NCI-H510A treated with DMSO at 0.1 percent for 48 hours (cell line): ENCODE results near the gene TEDC1.

Experiments used
- DNase-seq: peaks from one replicate; lab custom pipeline; 2025; lab: John Stamatoyannopoulos, UW

Gene TEDC1

DNA sequence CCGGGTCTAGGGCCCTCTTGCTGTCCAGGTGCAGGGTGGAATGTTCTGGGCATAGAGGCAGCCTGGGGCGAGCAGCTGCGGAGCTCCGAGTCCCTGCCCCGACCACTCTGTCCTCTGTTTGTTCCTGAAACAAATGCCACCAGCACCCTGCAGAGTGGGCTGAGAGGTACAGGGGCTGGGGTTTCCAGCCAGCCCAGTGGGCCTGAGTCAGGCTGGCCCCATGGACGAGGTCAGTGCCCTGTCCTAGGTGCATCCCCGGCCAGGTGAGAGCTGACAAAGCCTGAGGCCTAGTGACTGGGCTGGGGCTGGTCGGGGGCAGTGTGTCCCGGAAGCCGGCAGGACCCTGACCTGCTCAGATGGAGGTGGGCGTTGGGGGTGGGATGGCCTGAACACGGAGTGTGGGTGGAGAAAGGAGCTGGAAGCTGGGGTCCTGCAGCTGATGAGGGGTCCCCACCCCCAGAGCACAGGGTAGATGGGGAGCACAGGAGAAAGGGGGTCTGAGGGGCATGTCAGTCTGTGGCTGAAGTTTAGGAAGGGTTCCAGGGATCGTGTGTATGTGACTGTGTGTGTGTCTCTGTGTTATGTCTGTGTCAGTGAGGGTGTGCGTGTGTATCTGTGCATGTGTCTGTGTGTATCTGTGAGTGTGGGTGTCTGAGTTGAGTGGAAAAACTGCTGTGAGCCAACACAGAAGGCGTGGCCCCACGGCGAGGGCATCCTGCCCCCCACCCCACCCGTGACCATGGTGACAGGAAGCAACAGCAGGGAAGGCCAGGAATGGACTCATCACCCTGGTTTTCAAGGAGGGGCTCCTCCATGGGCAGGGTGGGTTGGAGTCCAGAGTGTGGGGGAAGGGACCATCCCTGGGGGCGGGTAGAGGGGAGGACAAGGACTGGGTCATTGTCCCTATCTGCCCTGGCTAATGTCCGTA lies 6.7 kb upstream of the TEDC1 start:
- no peak for DNase-seq

DNA sequence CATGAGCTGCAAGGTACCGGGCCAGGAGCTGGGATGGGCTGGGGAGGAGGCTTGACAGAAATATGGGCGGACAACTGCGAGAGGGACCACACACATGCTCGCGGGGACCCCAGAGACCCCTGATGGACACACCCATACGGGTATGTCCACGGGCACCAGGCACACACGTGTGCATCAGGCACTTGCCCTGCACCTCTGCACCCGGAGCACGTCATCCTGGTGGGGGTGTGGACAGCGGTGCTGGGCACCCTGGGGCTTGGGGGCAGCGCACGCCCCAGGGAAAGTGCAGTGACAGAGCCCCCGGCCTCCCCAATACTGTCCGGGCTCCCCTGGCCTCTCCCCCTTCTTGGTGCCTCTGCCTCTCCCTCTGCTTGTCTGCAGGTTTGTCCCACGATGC lies 6.1 kb upstream of the TEDC1 start:
- DNase-seq: no peak

DNA sequence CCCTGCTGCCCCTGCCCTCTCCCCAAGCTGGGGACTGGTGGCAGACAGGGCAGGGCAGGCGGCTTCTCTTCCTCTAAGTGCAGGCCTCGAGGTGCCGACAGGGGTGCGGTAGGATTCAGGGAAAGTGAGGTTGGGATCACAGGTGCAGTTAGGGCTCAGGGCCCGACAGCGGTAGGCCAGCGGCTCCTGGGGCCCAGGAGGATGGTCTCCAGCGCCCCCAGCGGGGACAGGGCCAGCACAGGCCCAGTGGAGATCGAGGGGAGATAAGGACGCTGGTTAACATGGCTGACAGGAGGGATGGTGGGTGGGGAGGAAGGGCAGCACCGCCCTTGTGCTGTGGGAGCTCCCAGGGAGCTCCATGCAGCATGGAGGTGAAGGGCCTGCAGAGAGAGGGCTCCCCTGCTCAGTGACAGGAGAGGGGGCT lies 5.3 kb upstream of the TEDC1 start:
- DNase-seq: no peak

DNA sequence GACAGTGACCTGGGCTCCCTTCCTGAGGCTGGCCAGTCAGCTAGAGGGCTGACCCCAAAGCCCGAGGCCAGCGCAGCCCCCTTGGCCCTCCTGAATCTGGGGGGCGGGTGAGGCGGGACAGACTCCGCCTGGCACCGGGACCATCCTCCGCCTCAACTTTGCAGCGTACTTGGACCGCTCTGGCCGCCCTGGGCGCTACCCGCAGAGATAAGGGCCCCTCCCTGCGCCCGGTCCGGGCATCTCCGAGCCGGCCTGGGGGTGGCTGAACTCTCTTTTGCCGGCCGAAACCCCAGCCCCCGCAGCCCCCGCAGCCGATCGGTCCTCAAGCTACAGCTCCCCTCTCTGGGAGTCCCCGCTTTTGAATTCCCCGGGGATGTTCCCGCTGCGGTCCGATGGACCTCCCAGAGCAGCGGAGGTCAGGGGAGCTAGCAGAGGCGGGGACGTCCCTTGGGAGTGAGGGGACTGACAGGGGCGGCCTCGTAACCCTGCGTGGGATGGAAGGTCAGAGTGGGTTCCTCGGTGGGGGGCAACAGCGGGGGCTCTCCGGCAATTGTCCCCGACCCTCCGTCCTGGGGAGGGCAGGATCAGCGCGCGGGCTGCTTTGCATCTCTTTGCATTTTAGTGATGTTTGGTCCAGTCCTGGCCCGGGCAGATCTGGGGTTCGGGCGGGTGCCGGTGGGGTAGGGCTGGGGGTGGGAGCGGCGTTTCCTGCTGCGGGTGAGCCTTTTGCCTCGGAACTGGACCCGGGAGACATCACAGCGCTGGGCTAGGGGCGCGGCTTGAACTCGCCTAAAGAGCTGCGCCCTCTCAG lies 4.7 kb upstream of the TEDC1 start, which contains the start of gene CRIP1:
TSS of gene CRIP1 (plus strand) at position 724 of the 811 bp plus-strand sequence. CDS start 374 bp downstream, outside the sequence.
- no peak for DNase-seq

DNA sequence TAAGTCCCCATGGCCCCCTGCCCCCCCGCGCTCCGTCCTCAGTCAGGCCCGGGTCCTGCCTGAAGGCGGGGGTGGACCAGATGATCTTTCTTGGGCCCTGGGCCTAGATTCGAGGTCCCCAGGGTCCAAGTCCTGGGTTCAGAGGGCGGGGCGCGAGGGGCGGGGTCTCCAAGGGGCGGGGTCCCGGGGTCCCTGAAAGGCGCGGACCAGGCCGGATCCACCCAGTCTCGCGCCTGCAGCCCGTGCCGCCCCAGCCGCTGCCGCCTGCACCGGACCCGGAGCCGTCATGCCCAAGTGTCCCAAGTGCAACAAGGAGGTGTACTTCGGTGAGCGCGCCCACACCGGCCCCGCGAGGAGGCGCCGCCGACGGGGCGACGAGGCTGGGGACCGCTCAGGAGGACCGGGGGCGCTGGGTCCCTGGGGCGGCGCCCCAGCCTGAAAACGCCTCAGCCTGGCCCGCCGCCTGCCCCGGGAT lies 4.0 kb upstream of the TEDC1 start:
- DNase-seq: no peak

DNA sequence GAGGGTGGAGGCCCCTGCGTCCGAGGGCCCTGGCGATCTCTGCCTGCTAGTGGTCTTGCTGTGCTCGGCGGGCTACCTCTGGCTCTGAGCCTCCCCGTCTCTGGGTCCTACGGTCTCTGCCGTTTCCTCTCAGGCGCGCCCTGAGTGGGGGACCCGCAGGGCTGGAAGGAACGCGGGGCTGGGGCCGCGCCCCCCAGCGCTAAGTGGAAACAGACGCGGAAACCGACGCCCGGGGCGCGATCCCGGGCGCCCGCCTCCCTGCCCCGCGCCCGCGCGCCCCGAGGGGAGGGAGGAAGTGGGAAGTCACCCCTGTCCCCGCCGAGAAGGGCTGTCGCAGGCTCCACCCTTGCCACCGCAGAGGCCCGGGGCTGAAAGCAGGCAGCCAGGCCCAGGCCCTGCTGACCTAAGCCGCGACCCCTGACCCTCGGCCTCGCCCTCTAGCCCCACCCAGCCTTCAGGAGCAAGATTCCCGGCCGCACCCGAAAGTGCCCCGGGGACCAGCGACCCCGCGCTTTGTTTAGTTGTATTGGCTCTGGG lies 3.5 kb upstream of the TEDC1 start:
- no peak for DNase-seq

DNA sequence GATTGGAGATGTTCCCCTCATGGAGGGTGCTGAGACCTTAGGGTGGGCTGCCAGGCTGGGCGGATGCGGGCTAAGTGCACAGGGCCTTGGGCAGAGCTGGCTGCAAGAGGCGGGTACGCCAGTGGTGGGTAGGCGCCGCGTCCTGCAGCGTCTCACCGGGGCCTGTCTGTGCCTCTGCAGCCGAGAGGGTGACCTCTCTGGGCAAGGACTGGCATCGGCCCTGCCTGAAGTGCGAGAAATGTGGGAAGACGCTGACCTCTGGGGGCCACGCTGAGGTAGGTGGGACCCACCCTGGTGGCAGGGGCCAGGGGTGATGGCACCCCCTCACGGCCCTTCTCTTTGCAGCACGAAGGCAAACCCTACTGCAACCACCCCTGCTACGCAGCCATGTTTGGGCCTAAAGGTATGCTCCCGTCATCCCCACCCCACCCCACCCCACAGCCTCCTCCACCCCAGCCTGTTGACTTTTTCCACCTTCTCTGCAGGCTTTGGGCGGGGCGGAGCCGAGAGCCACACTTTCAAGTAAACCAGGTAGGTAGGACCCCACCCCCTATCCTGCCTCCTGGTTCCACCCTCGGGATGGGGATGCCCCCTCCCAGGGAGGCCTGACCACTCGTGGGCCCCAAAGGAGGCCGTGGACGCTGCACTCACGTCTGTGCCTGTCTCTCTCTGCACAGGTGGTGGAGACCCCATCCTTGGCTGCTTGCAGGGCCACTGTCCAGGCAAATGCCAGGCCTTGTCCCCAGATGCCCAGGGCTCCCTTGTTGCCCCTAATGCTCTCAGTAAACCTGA lies 2.9 kb upstream of the TEDC1 start:
- no peak for DNase-seq

DNA sequence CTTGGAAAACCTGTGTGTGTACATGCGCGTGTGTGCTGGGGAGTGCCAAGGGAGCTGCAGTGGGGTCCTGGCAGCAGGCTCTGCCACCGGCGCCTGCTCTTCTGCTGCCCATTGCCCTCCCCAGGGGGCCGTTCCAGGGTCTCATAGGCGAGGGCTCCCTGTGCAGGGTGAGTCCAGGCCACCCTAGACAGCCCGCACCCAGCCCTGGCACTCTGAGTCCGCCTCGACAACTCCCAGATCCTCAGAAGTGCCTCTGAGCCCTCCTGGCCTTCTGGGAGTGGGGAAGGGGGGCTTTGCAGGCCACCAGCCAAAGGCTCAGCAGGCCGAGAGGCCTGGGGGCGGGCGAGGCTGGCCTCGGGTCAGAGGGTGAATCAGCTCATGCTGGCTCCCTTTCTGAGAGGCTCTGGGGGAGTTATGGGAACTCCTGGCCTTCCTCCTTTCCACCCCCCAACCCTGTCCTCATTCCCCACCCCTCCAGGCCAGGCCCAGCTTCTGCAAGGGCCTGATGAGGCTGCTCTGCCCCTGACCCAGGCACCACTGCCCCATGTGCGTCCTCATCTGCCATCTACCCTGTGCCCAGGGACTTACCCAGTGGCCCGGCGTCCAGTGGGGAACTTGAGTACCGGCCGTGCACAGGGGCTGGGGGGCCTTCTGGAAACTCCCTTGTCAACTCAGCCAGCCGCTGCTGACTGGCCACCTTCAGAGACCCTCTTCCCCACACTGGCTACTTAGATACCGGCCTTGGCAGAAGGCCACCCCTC lies 2.1 kb upstream of the TEDC1 start:
- no peak for DNase-seq

DNA sequence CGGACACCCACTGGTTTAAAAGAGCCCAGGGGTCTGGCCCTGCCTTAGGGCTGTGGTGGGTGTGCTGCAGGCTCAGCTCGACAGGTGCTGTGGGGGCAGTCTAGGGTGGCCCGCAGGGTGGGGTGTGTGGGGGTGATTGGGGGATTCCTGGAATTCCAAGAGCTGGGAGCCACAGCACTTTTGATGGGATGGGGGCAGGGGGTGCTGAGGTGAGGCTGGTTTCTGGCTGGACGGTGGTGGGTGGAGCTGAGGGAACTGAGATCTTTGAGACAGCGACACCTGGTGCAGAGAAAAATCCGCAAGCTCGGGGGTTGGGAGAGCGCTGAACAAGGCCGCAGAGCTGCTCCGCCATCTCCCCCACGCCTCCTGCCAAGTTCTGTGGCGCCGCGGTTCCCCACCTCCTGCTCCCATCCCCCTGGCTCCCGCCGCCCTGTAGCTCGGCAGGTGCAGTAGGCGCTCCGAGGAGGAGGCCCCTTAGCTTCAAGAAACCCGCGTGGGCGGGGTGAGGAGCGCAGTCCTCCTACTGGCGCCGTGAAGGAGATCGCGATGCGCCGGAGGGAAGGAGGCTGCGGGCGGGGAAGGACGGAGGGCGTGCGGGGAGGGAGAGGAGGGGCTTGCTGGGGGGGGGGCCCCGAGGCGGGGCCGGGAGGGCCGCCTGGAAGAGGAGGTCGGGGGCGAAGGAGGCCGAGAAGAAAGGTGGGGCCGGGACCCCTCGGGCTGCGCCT lies 1.3 kb upstream of the TEDC1 start:
- peak; percentile 84 for DNase-seq

DNA sequence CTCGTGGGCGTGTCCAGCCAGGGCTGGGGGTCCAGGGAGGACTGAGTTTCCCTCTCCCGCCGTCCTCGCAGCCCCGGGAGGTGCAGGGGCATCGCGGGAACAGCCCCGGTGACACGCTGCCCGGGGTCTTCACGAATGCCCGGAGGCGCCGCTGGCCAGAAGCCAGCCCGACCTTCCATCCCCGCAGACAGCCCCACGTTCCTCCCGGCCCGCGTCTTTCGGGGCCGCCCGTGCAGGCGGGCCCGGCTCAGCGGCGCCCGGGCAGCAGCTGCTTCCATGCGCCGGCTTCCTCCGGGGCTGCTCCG lies 827 bp upstream of the TEDC1 start:
- no peak for DNase-seq

DNA sequence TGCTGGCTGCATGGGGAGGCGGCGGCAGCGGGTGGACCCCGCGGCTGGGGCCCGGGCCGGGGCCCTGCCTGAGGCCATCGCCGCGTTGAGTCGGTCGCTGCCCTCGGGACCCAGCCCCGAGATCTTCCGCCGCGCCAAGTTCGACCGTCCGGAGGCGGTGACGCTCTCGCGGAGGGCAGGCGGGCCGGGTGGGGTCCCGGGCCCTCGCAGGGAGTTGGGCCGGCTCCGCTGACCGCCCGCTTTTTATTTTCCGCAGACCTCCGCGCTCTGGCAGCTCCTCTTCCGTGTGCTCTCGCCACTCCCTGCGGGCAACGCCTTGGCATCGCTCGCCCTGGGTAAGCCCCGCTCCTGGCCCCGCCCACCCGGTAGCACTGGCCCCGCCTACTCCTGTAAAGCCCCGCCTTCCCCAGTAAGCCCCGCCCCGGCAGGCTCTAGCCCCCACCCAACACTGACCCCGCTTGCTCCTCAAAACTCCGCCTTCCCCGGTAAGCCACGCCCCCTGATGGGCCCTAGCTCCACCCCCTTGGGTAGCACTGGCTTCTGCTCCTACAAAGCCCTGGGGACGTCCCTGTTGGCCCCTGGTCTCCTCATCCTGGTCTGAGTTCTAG lies 424 bp downstream of the TEDC1 start:
- no peak for DNase-seq

DNA sequence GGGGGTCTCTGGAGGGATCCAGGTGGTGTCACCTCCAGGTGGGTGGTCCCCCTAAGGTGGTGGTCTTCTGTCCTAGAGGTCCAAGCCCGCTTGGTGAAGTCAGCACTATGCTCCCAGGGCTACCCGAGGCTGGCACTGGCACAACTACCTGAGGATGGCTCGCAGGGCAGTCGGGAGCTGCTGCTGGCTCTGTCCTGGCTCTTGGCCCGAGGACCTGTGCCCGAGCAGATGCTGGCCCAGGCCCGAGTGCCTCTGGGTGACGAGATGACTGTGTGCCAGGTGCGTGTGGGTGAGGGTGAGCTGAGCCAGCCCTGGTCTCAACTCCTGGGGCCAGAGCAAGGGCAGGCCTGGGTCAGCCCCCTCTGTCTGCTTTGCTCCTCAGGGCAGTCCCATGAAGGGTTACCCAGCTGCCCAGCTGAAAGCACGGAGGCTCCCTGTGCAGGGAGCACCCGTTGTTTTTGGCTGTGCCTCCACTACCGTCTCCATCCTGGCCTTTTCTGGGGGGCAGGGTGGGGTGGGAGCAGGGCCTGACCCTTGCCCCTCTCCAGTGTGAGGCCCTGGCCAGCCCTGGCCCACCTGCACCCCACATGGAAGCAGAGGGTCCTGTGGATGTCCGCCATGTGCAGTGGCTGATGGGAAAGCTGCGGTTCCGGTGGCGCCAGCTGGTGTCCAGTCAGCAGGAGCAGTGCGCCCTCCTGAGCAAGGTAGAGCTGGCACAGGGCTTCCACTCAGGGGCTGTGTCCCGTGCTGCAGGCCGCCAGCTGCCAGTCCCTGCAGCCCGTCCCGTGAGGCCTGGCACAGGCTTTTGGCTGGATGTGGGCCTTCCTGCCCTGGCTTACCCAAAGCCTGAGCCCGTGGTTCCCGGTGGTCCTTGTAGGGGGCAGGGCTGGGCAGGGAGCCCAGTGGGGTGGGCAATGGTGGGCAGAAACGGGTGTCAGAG lies 1.3 kb downstream of the TEDC1 start:
- no peak for DNase-seq

DNA sequence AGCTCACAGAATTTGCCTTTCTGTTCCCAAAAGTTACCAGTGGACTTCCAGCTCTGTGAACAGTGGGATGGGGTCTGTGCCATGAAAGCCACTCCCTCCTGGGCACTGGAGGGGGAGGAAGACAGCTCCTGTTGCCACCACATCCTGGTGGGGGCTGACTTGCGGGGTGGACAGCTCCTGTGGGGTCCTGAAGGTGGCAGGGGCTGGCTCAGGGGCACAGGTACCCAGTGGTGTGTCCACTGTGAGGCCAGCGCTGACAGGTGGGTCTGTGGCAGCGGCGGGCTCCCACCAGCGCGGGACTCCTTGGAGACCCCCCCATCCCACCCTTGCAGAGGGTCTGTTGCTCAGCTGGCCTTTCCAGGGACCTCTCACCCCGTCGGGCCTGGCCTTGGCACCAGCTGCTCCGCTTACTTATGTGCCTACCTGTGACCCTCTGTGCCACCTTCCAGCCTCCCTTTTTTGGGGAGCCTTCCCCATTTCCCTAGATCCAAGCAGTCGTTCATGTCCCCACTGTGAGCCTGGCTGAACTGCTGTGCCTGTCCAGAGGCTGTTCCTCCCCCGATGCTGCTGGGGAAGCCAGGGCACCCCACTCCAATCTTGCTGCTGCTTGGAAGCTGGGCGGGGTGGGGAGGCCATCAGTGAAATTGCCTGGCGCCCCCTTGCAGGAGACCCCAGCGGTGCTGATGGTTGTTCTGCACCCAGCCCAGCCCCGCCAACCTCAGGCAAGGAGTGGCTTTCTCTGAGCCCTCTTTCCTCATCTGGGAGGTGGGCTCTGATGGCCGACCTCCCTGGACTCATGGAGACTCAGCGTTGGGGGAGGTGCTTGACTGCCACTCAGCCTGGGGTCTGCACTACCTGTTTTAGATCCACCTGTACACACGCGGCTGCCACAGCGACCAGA lies 2.2 kb downstream of the TEDC1 start:
- DNase-seq: no peak

DNA sequence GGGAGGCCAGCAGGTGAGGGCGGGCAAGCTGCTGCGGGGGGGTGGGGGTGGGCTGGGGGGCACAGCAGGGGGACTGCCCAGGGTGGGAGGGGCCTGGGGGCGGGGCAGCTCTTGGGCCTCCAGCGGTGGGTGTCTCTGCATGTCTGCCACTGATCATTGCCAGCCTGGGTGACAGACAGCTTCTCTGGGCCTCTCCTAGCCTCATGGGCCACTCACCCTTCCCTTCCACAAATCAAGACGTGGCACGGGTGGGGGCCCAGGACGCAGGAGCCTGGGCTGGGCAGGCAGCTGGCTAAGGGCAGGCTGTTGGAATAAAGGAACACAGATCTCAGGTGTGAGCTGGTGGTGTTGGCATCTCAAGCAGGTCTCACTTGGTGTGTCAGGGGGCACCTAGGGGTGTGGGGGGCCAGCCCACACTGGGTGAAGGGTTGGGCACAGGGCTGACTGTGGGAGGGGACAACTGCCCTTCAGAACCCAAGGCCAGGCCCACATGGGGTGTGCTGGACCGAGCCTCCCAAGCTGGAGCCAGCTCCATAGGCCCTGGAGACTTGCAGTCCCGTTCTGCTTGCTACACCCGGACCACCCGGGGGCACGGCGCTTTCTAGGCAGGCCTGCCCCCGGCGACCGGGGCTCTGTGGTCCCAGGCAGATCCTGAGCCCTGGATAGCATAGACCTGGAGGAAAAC lies 3.0 kb downstream of the TEDC1 start:
- DNase-seq: no peak

DNA sequence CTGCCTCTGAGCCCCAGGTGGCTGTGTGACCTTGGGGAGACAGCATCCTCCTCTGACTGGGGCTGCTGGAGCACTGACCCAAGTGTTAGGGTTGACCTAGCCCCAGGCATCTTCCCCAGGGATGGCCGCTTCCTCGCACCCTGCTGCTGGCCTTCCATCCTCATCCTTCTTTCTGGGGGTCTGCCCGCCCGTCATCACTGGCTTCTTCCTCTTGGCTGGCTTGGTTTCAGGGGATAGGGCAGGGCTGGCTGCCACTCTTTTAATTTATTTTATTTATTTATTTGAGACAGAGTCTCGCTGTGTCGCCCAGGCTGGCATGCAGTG lies 3.5 kb downstream of the TEDC1 start:
- no peak for DNase-seq

DNA sequence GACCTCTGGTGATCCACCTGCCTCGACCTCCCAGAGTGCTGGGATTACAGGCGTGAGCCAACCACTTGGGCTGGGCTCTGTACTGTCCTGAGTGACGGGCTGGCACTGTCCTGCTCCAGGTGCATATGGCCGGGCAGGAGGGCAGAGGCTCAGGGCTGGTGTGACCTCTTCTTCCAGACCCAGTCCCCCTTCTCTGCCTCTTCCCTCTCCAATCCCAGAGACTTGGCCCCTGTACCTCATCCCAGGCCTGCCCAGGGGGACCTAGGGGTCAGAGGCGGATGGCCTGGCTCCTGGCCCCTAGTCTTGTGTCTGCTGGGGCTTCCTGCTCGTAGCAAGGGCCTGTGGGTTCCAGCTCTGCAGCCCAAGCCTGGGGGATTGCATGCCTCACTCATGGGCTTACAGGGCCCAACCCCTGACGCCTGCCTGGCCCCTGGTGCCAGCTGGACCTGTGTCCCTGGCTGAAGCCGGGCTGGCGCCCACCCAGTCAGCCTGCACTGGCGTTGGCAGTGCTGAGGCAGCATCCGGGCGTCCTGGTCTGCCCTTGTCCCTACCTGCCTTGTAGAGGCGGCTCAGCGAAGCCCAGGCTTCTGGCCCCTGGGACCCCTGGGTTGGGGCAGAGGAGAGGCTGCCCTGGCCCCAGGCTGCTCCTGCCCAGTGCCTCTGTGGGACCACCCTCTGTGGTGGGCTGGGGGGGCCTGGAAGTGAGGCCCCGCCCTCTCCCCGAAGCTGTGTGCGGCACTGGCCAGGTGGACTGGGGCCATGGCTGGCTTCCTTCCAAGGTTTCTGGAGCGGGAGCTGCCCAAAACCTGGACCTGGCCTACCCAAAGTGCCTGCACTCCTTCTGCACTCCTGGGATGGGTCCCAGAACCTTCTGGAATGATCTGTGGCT lies 4.3 kb downstream of the TEDC1 start:
- DNase-seq: no peak
